GM12872 (cell line): Measurements from ENCODE around the gene ZBTB48.

Source experiments
- CTCF ChIP-seq: IDR thresholded peaks from 3 replicates; pipeline ENCODE4 v1.5.1; 2011; ENCODE audit warnings: low read depth, mild to moderate bottlenecking, low read length, moderate library complexity; ENCODE audit not compliant: insufficient read depth

Gene ZBTB48

DNA sequence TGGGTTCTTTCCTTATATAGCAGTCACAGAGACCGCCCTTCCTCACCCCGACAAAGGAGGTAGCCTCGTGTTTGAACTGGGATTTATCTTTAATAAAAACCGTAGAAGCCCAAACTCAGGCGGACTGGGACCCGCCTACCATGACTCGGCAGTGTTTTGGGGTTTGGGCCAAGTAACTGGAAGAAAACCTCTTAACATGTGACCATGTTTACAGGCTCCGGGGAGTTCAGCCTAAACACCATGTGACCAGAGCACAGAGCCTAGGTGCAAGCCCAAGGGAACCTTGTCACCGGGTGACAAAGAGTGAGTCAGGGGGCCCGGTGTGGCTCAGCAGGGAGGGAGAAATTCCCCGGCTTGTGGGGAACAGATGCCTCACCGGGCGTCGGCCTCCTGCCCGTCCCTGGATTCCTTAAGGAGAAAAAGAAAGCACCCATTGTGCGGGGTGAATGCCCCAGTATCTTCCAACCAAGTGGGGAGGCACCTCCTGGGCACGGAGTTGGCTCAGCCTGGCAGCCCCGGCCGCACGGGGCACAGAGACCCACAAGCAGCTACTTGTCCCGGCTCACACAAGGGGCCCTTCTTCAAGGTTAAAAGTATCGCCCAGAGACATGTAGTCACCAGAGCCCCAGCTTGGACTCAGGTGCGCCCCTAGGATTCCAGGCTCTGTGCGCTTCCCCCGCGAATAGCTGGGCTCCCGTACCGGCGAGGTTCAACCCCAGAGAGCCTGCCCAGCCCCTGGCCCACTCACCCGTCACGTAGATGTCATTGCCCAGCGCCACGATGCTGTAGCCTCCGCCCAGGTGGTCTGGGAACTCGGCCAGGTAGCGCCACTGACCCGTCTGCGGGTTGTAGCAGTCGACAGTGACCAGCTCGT is 21.5 kb downstream of the ZBTB48 start:
- TF ChIP-seq CTCF: 0 out of 3 replicates have a peak, but pooled peaks have one; percentile 24

DNA sequence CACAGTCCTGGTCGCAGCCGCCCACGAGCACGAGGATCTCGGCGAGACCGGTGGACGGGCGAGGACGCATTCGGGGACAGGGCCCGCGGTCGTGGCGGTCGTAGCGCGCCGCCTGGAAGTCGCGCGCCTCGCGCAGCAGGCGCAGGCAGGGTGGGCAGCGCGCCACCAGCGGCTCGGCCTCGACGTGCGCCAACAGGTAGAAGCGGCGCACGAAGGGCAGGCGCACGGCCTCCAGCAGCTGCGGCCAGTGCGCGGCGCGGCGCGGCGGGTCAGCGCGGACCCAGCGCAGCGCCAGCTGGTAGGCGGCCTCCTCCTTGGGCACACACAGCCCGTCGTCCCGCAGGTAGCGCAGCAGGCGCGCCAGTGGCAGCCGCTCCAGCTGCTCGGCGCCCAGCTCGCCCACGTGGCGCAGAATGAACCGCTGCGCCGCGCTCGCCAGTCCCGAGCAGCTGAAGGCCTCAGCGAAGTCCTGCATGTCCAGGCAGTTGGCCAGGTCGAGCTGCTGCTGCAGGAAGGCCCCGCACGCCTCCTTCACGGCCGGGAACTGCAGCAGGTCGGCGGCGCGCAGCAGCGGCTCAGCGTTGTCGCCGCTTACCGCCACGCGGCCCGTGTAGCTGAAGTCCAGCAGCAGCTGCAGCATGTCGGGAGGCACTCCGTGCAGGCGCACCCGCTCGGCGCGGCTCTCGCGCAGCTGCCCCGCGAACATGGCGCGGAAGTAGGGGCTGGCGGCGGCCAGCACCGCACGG is 22.3 kb downstream of the ZBTB48 start:
- TF ChIP-seq CTCF: no peak

DNA sequence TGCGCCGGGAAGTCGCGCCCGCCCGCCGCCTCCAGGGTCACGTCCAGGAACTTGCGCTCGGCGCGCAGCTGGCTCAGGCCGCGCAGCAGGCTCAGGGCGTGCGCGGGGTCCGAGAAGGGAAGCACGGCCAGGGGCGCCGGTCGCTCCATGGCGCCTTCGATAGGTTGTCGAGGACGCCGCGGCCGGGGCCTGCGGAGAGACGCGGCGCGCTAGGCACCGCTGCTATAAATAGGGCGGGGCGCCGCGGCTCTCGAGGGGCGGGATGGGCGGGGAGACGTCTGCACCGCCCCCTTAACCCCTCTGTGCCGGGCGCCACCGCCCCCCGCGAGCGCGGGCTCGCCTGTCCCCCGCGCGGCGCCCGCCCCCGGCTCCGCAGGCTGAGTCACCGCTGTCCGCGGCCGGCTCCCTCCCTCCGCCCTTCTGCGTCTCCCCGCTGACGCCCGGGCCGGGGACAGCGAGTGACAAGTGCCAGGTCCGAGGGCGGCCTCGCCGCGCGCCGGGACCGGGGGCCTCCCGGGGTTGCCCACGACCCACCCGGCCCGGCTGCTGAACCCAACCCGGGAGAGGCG is 23.0 kb downstream of the ZBTB48 start, which contains the start of gene KLHL21:
TSS of gene KLHL21 (minus strand) at position 201 of the 569 bp plus-strand sequence. CDS start at position 149, 52 bp downstream.
- TF ChIP-seq CTCF: no peak

DNA sequence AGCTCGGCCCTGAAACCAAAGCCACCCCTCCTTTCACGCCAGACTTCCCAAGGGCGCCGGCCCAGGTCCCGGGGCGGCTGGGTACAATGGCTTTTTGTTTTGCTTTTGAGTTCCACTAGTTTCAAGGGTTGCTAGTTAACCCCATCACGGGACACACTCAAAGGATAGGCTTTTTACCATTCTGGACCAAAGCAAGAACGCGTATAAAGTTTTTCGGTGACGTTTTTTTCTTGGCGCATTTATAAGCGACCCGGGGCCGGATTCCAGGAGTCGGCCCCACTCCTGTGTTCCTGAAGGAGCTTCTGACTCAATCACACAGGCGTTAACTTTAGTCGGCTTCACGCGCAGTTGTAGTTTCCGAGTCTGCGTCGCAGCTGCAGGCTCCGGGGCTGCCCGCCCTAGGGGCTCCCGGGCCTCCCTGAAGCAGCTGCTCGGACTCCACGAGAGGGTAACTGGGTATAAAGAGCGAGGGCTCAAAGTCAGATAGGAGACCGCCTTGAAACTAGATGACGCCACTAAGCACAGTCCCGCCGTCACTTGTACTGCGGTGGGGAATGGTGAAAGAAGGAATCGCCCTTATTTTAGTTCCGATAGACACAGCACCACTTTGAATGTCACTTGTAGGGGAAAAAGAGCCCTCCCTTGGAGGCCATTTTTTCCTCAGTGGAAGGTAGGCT is 23.6 kb downstream of the ZBTB48 start:
- TF ChIP-seq CTCF: no peak

DNA sequence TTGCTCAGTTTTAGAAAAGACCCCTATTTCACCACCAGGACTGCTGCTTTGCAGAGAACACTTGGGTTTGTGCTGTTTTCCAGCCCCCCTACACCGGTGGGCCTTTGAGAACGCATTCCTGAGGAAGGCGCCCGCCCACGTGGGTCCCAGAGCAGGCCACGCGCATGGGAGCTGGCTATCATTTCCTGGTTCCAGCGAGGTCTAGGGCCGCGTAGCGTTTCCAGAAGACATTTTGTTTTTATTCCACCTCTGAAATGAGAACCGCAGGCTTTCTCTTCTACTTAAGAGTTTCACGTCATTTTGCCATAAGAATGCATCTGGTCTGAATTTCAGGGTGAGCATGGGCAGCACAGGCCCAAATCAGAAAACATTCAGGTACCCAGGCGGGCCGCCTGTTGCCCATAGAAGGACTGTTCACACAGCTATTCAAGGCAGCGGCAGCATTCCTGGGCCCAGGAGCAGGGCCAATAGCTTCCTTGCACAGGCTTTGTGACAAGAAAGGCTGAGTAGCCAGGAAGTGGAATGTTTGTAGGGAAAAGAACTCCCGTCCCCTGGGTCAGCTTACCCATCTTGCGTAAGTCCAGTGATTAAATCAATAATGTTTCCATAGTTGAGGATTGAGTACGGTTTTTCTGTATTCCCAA is 24.2 kb downstream of the ZBTB48 start:
- TF ChIP-seq CTCF: 0 out of 3 replicates have a peak, but pooled peaks have one; percentile 5

DNA sequence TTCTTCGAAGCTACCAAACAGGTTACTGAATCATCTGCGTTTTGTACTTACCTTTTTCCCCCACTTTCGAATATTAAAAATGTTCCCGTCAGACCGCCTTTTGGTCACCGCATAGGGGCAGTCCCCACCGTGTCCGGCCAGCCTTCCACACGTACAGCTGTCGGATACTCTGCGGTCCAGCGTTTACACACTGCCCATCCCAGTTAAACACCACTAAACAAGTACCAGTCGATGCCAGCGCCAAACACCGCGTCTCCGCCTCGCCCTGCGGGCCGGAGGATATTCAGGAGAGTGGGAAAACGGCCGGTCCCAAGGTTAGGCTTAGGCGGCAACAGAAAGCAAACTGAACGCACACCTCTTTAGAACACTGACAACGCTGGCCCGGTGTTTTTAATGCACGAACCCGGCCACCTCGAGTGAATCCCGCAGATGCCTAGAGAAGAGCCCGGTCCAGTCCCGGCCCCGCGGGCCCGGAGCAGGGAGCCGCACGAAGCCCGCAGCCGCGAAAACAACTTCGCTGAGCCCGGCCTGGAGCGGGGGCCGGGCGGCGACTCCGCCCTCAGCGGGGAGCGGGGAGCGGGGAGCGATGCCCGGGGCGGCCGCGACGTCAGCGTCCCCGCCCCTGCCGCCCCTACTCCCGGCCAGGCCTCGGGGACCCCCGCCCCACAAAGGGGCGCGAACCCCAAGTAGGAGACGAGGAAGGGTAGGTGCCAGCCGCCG is 33.0 kb downstream of the ZBTB48 start:
- TF ChIP-seq CTCF: no peak
